H1 (cell line): Measurements from ENCODE around the gene KCTD12. TPM values are rescaled to one million over a fixed set of nuclear protein-coding genes. Genes with fewer than 3 reads are reported as not detected.

ENCODE experiments used
- polyA plus RNA-seq, 7 experiments: library from polyadenylated mRNA; depleted of rRNA in 3 of 7; stranded (reverse) in 5 of 7; unstranded in 2 of 7; fragments of >200 nt in 5 of 7; fragments of 200-250 nt in 2 of 7; gene quantifications; 1 replicate in 5 of 7; 2 replicates in 1 of 7; 4 replicates in 1 of 7; pipeline versions ENCODE4 v1.2.1 to v1.2.3, GENCODE V29; 2011 to 2013; ENCODE audit warnings: missing spikeins in 2 of 7, mixed read lengths in 2 of 7
- total RNA-seq: library from RNA; stranded (reverse); fragmentation: NEBNext Ultra II Directional; extraction: Animal tissue kit (Norgen Biotek cat#: 25700); gene quantifications from 2 replicates; pipeline ENCODE4 v1.2.1, GENCODE V29; 2021
- TF ChIP-seq, protein P1 (sequence below): fragments of 300-600 bp; sonication (generic); IDR thresholded peaks from 2 replicates; pipeline ENCODE4 v1.7.1; 2012; ENCODE audit warnings: low read length, moderate library complexity, mild to moderate bottlenecking, inconsistent platforms; ENCODE audit not compliant: insufficient replicate concordance

The KCTD12 gene
- total and polyA plus RNA-seq, 2 of the 8 experiments (the other 6 are each of a cell fraction or from before 2014, with no cell fraction given) = 2.5 to 9.6 TPM

DNA sequence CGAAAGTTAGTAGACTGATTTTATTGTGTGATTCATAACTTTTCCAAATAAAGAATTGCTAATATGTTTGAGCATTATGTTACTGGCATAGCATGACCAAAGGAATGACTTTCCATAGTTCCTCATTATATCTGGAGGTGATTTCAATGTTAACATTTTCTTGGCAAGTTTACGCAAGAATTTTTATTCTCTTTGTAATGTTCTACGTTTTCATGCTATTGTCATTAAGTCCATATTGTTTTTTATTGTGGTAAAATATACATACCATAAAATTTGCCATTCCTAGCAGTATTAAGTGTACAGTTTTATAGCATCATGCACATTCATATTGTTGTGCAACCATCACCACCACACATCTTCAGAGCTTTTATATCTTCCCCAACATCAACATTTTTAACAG, 14.8 kb downstream of the KCTD12 start (continued):
- TF ChIP-seq, protein P1, sequence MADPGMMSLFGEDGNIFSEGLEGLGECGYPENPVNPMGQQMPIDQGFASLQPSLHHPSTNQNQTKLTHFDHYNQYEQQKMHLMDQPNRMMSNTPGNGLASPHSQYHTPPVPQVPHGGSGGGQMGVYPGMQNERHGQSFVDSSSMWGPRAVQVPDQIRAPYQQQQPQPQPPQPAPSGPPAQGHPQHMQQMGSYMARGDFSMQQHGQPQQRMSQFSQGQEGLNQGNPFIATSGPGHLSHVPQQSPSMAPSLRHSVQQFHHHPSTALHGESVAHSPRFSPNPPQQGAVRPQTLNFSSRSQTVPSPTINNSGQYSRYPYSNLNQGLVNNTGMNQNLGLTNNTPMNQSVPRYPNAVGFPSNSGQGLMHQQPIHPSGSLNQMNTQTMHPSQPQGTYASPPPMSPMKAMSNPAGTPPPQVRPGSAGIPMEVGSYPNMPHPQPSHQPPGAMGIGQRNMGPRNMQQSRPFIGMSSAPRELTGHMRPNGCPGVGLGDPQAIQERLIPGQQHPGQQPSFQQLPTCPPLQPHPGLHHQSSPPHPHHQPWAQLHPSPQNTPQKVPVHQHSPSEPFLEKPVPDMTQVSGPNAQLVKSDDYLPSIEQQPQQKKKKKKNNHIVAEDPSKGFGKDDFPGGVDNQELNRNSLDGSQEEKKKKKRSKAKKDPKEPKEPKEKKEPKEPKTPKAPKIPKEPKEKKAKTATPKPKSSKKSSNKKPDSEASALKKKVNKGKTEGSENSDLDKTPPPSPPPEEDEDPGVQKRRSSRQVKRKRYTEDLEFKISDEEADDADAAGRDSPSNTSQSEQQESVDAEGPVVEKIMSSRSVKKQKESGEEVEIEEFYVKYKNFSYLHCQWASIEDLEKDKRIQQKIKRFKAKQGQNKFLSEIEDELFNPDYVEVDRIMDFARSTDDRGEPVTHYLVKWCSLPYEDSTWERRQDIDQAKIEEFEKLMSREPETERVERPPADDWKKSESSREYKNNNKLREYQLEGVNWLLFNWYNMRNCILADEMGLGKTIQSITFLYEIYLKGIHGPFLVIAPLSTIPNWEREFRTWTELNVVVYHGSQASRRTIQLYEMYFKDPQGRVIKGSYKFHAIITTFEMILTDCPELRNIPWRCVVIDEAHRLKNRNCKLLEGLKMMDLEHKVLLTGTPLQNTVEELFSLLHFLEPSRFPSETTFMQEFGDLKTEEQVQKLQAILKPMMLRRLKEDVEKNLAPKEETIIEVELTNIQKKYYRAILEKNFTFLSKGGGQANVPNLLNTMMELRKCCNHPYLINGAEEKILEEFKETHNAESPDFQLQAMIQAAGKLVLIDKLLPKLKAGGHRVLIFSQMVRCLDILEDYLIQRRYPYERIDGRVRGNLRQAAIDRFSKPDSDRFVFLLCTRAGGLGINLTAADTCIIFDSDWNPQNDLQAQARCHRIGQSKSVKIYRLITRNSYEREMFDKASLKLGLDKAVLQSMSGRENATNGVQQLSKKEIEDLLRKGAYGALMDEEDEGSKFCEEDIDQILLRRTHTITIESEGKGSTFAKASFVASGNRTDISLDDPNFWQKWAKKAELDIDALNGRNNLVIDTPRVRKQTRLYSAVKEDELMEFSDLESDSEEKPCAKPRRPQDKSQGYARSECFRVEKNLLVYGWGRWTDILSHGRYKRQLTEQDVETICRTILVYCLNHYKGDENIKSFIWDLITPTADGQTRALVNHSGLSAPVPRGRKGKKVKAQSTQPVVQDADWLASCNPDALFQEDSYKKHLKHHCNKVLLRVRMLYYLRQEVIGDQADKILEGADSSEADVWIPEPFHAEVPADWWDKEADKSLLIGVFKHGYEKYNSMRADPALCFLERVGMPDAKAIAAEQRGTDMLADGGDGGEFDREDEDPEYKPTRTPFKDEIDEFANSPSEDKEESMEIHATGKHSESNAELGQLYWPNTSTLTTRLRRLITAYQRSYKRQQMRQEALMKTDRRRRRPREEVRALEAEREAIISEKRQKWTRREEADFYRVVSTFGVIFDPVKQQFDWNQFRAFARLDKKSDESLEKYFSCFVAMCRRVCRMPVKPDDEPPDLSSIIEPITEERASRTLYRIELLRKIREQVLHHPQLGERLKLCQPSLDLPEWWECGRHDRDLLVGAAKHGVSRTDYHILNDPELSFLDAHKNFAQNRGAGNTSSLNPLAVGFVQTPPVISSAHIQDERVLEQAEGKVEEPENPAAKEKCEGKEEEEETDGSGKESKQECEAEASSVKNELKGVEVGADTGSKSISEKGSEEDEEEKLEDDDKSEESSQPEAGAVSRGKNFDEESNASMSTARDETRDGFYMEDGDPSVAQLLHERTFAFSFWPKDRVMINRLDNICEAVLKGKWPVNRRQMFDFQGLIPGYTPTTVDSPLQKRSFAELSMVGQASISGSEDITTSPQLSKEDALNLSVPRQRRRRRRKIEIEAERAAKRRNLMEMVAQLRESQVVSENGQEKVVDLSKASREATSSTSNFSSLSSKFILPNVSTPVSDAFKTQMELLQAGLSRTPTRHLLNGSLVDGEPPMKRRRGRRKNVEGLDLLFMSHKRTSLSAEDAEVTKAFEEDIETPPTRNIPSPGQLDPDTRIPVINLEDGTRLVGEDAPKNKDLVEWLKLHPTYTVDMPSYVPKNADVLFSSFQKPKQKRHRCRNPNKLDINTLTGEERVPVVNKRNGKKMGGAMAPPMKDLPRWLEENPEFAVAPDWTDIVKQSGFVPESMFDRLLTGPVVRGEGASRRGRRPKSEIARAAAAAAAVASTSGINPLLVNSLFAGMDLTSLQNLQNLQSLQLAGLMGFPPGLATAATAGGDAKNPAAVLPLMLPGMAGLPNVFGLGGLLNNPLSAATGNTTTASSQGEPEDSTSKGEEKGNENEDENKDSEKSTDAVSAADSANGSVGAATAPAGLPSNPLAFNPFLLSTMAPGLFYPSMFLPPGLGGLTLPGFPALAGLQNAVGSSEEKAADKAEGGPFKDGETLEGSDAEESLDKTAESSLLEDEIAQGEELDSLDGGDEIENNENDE = no peak
